ENCODE measurements around the gene DENND4A.
A peak's percentile ranks its signal among the peaks of the same experiment; 100 is the strongest.

Gene DENND4A

GRCh38 chr15:65804252-65804931, 12.3 kb upstream of the DENND4A start:
- POLR2A ChIA-PET: interaction anchor here (0.6 to 1.5 kb wide), 2 partner anchors 9 to 11 kb away, joined by 3 read pairs; no protein-coding TSS in a partner anchor
- 0 out of 2 replicates have a peak, but pooled peaks cover 9% of the 10 kb centered on the region for H3K4me1 ChIP-seq (ENCODE audit: control insufficient read depth, insufficient read depth, low read length)
- CTCF ChIA-PET: interaction anchor here (1.2 to 3.1 kb wide), 2 partner anchors 20 to 52 kb away, joined by 3 to 10 read pairs; no protein-coding TSS in a partner anchor

GRCh38 chr15:65801229-65801805, 9.2 kb upstream of the DENND4A start:
- TF ChIP-seq ZNF677 (tag by site-specific recombination; IDR thresholded peaks at IDR 0.05) (no peak), ZNF2 (tag by site-specific recombination; IDR thresholded peaks at IDR 0.05) (no peak), BCL6B (tag by site-specific recombination; IDR thresholded peaks at IDR 0.05) (no peak)
- Histone ChIP-seq H3K36me3 (ENCODE audit: control insufficient read depth in 2 of 2, insufficient read depth in 1 of 2, low read length in 2 of 2) (no peaks in the 10 kb centered on the region), H3K4me3 (ENCODE audit: low read depth, low read length) (no peak overlapping the region), H3K27ac (ENCODE audit: extremely low read depth, low read depth, low read length) (no peak overlapping the region), H3K9me3 (ENCODE audit: control insufficient read depth, insufficient read depth, low read depth, low read length) (no peaks in the 10 kb centered on the region), H3K4me1 (ENCODE audit: control insufficient read depth, insufficient read depth, low read length) (0 out of 2 replicates have a peak, but pooled peaks cover 9% of the 10 kb centered on the region)
- CTCF ChIA-PET: interaction anchor here (1.3 to 2.0 kb wide), 4 partner anchors 14 to 62 kb away, joined by 3 to 5 read pairs (median 4); no protein-coding TSS in a partner anchor
- POLR2A ChIA-PET: no interaction called here

More at GRCh38 chr15:65804252-65804931, 12.3 kb upstream of the DENND4A start:
- Histone ChIP-seq H3K4me3 (ENCODE audit: low read depth, low read length) (no peak overlapping the region), H3K9me3 (ENCODE audit: control insufficient read depth, insufficient read depth, low read depth, low read length) (no peaks in the 10 kb centered on the region), H3K36me3 (ENCODE audit: control insufficient read depth in 2 of 2, insufficient read depth in 1 of 2, low read length in 2 of 2) (no peaks in the 10 kb centered on the region), H3K27ac (ENCODE audit: extremely low read depth, low read depth, low read length) (no peak overlapping the region)
- TF ChIP-seq KLF1 (tag by site-specific recombination; IDR thresholded peaks at IDR 0.05) (no peak), ZNF513 (tag by site-specific recombination; IDR thresholded peaks at IDR 0.05) (no peak), SCRT2 (tag by site-specific recombination; IDR thresholded peaks at IDR 0.05) (0 out of 2 replicates have a peak, but pooled peaks have one; percentile 34), ZFP3 (tag by site-specific recombination; IDR thresholded peaks at IDR 0.05; ENCODE audit: low read depth) (no peak), ZNF223 (tag by site-specific recombination; IDR thresholded peaks at IDR 0.05) (no peak), ZNF335 (tag by site-specific recombination; conservative IDR thresholded peaks at IDR 0.05) (no peak), ZNF292 (tag by site-specific recombination; IDR thresholded peaks at IDR 0.05; ENCODE audit: borderline replicate concordance, low read depth) (no peak), ZBTB48 (tag by site-specific recombination; IDR thresholded peaks at IDR 0.05) (no peak)

- no peak overlapping the region for H3K4me3 ChIP-seq (ENCODE audit: low read depth, low read length)
- POLR2A ChIA-PET: interaction anchor here (0.6 to 1.0 kb wide), 3 partner anchors 19 to 337 kb away, joined by 3 to 4 read pairs (median 3); no protein-coding TSS in a partner anchor
- H3K36me3 ChIP-seq (ENCODE audit: control insufficient read depth in 2 of 2, insufficient read depth in 1 of 2, low read length in 2 of 2): no peaks in the 10 kb centered on the region
- no peaks in the 10 kb centered on the region for H3K9me3 ChIP-seq (ENCODE audit: control insufficient read depth, insufficient read depth, low read depth, low read length)
- CTCF ChIA-PET: interaction anchor here (0.7 to 1.8 kb wide), 4 partner anchors 11 to 61 kb away, joined by 3 to 8 read pairs (median 3); no protein-coding TSS in a partner anchor
- H3K27ac ChIP-seq (ENCODE audit: extremely low read depth, low read depth, low read length): no peak overlapping the region
- H3K4me1 ChIP-seq (ENCODE audit: control insufficient read depth, insufficient read depth, low read length): 0 out of 2 replicates have a peak, but pooled peaks cover 5% of the 10 kb centered on the region
- TF ChIP-seq ZNF394 (tag by site-specific recombination; IDR thresholded peaks at IDR 0.05; ENCODE audit: borderline replicate concordance) (peak; percentile 39; the same call in 1 of the 2 replicates), ZNF335 (tag by site-specific recombination; conservative IDR thresholded peaks at IDR 0.05) (peak; percentile 54; the same call in 1 of the 2 replicates), PRDM2 (tag by site-specific recombination; IDR thresholded peaks at IDR 0.05; ENCODE audit: borderline replicate concordance) (no peak), ZBTB49 (tag by site-specific recombination; IDR thresholded peaks at IDR 0.05; ENCODE audit: low read depth) (no peak), ZNF791 (tag by site-specific recombination; IDR thresholded peaks at IDR 0.05) (no peak), ZNF843 (tag by site-specific recombination; IDR thresholded peaks at IDR 0.05) (peak; percentile 12; the same call in 1 of the 2 replicates), ZBTB17 (tag by site-specific recombination; IDR thresholded peaks at IDR 0.05) (peak; percentile 44; the same call in 1 of the 2 replicates)
These were observed 4.6 kb upstream of the DENND4A start for GRCh38 chr15:65796610-65797078.

Measured in HEK293 (cell line).